HG02884 (cell line): Measurements from ENCODE around the gene NRXN3.

Experiments
- ATAC-seq: cut with Tn5 transposase; IDR thresholded peaks from one replicate; pipeline ENCODE4 v1.9.1; 2021; ENCODE audit warnings: mild to moderate bottlenecking, moderate library complexity; ENCODE audit not compliant: unreplicated experiment

NRXN3 gene

DNA sequence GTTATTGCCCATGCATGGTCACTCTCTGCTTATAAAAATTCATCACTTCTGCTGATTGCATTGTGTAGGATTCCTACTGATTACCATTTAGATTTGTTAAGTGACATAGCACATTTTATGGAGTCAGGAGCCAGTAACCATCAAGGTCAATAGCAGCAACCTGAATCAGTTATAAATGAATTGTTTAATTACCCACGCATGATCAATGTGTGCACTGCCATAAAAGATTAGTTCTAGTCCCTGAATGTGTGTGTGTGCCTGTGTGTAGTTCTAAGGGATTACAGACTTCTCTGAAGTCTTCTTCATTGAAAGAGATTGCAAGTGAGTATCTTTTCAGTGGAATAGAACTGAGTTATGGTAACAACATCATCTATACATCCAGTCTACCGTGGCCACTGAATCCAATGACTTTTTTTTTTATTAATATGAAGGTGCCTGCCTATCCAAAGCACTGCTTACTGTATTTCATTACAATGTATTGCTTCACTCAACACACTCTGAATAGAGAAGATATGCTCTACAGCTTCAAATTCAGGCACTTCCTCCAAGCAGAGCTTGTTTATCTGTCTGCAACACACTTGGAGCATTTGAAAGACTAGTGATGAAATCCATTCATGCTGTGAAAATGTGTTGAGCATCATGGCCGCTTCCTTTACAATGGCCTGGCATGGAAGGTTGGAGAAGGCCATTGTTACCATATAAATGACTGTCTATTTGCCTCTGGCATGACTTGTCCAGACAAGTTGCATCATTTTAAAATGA is 1659.4 kb downstream of the NRXN3 start:
- ATAC-seq = no peak

DNA sequence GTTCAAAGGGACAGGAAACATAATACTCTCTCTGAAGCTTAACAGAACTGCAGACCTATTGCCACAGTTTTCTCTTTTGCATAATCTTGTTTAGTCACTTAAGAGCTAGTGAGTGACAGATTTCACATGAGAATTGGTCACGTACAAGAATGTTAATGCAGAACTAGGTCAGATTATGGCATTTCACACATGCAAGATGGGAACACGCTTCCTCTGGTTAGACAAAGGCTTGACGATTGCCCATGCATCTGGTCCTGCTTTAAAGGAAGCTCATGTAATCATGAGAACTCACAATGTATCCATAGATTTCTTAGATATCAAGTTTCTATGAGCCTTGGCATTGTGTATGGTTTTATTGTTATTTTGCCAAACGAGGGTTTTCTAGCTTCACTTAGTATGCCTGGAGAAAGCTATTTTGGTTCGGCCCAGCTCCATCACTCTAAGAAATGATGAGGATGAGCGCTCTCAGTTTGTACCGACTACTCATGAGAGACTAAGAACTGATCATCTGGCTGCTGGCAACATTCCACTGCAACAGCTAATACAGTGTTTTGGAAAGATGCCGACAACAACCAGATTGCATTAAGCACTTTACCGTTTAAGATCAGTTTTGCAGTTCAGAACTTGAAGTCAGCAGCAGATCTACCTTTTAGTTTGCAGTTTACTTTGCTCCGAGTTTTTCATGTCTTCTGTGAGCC is 1661.2 kb downstream of the NRXN3 start:
- no peak for ATAC-seq

DNA sequence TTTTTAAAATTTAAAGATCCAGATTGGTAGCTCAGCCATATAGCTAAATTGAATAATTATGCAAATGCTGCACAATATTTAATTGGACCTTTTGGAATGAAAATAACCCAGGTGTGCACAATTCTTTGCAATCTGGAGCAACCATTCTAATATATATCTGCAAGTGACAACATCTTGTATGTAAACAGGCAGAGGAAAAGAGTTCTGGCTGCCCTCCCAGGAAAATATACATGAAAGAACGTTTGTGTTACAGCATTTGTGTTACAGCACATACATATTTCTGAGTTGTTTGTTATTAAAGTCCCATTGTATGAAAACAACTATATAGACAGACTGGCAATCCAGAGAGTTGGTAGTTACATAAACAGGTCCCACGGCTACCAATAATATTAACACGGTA is 1663.6 kb downstream of the NRXN3 start:
- no peak for ATAC-seq

DNA sequence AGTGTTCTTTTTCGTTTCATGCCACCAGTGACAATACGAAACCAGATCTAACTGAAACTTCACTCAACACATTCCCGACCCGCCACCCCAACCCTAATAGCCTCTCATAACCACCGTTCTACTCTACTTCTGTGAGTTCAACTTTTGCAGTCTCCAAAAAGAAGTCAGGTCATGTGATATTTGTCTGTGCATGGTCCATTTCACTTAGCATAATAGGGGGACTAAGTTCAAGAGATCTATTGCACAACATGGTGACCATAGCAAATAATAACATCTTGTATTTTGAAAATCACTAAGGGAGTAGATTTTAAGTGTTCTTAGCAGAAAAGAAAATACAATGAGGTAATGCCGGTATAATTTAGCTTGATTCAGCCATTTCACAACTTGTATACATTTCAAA is 1664.7 kb downstream of the NRXN3 start:
- ATAC-seq = no peak

DNA sequence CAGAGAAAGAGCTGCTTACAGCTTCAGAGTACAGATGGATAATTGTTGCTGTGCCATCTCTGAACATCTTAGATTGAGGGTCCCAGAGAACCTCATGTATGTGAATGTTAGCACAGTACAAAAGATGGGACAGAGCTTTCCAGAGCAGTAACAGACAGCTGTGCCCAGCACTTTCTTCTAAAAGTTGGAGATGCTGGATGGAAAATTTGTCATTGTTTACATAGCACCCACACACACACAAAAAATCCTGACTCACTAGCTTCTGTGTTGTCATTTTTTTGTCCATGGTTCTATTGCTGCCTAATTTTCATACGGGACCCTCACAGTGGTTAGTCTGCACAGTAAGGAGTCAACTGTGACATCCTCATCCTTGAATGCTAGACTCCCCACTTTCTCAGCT is 1666.4 kb downstream of the NRXN3 start:
- no peak for ATAC-seq

DNA sequence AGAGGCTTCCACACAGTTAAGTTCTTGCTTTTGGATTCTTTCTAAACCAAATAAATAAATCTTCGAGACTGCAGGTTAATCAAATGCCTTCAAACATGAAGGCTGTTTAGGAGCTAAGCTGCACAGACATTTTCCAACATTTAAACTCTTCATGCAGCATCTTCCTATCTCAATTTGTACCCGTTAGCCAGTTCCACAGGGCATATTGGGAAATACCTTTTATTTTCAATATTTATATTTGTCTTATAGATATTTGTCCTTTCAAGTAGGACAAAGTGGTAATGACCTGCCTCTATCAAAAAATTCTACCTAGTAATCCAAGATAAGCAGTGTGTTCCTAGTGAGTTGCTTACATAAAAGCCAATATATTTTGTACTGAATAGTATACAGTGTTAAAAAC is 1667.5 kb downstream of the NRXN3 start:
- ATAC-seq = no peak

DNA sequence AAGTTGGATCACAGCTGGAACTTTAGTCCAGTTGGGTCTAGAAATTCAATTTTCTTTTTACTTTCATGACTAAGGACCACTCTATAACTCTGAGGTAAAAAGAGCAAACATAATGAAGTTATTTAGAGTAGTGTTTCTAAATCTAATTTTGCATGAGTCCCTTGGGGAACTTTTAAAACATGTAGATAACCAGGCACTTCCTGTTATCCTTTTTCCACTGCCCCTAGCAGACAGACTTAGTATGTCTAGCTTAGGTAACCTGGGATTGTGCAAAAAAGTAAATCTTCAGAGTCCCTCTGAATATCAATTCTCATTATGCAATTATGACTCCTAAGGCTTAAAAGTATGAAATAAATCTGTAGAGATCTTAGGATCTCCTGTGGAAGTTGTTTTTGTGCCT is 1669.9 kb downstream of the NRXN3 start:
- ATAC-seq = no peak

DNA sequence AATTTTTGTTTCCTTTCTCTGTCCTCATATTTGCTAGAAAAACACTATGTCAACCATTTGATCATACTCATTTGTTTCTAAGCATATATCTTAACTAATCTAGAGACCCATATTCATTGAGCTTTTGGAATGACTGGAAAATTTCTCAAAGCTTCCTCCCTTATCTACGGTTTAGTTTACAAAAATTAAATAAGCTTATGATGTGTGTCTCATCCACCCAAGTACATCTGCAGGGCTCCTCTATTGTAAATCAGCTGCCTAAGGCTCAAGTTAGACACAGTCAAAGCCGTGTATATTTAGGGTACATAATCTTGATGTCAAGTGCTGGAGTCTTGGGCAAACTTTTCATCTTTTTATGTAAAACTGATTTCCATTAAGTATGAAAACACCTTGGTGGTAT is 1670.7 kb downstream of the NRXN3 start:
- no peak for ATAC-seq

DNA sequence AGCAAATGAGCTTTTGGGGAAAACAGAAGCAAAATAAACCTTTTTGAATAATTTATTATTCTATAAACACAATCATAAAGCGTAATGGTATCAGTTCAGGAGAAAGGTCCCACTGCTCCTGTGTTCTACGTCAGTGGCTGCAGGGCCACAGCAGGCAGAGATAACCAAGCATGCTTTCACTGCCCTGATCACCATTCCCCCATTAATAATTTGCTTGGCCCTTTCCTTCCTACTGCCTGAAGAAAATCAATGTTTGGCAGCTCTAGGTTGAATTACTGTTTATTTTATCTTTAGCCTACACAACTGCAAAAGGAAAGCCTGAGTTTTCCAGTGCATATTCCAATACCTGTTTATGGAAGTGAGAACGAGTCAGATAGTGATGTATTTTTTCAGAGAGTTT is 1671.3 kb downstream of the NRXN3 start:
- no peak for ATAC-seq

DNA sequence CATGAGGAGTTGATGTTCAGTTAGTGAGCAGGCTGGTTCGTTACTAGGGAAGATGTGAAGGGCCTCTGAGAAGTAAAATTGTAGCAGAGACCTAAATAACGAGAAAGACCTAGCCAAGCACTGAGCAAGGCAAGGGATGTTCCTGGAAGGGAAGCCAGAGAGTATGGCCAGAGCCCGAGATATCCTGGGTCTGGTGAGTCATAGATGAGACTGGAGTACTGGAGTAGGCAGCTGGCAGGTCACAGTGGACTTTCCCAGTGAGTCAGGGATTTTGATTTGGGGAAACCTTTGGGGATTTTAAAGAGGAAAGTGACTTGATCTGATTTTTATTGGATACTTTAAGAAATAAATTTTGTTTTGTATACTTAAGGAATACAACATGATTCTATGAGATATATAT is 1672.1 kb downstream of the NRXN3 start:
- no peak for ATAC-seq

DNA sequence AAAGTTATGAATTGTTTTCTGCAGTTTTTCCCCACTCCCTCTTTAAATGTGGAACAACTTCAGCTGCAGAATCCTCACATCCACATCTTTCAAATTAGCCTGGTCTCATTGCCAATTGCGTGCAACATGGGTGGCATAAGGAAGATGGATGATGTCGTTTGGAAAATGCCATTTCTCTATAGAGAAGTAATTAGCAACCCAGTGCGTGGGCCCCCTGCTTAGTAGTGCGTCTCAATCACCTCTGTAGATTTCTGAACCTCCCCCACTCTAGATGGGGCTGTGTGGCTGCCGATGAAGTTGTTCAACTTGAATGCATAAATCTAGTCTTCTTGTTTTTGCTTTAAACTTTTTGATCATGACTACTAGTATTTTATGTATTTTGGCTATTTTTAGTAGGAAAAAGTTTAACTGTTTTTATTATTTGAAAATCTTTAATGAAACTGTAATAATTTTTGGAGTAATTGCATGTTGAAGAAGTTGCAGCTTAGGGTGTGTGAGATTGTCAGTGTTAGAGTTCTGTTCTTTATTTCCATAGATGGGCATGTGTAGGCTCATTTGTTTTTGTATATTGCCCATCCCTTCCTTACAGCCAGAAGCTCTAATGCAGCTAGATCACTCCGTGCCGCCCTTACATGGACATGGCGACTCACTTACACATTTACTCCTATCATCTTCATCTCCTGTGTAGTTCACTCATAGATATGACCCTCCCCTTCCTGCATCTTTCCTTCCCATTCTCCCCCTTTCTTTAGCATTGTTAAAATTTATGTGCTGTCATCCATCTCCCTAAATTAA is 1683.0 kb downstream of the NRXN3 start:
- no peak for ATAC-seq

DNA sequence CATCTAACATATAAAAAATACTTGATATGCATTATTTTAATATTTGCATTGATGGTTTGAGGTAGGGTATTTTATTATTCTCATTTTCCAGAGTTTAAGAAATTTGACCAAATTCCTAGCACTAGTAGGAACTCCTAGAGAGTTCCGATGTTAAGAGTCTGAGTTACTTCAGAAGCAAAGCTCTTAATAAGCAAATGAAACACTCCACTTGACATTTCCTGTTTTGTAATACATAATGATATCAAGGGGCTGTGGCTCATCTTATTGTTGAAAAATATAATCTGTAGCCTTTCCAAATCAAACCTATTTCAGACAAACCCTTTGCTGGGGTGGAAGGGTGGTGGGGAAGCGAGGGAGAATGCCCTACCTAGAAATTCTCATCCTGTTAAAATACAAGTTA is 1685.6 kb downstream of the NRXN3 start:
- no peak for ATAC-seq

DNA sequence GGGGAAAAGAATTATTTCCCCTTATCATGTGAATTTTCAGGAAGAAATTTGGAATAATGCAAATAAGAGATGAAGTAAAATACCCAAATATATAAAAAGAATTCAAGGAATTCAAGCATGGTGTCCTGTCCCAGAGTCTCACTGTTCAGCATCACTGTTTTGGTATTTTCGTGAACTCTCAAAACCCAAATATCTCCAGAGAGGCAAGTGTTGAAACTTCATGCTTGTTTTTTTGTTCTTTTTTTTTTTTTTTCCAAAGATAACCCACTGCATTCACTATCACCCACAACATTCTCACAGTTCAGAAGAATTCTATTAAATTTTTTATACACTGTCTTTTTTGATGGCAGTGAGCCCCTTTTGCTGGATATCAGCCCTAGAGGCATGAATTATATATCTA is 1686.2 kb downstream of the NRXN3 start:
- ATAC-seq = no peak

DNA sequence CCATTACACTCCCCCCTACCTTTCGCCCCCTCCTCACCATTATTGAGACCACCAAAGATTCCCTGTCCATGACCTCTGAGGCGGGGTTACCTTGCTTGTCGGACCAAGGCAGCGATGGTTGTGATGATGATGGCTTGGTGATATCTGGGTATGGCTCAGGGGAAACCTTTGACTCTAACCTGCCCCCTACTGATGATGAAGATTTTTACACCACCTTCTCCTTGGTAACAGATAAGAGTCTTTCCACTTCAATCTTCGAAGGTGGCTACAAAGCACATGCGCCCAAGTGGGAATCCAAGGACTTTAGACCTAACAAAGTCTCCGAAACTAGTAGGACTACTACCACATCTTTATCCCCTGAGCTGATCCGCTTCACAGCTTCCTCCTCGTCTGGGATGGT is 1690.9 kb downstream of the NRXN3 start:
- no peak for ATAC-seq

DNA sequence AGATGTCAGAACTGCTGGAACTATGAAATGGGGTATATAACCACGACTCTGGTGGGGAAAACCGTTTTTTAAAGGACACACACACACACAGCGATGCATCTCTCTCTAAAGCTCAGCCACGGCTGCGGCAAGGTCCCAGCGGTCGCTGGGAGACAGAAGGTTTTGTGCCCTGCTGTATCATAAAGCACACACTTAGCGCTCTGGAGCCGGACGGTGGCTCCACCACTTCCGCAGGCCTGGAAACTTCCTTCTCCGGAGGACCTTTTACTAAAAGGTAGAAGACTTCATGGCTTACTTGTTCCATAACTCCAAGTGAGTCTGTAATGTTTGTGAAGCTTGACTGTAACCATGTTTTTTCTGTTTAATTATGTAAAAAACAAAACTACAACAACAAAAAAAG is 1691.9 kb downstream of the NRXN3 start:
- no peak for ATAC-seq

DNA sequence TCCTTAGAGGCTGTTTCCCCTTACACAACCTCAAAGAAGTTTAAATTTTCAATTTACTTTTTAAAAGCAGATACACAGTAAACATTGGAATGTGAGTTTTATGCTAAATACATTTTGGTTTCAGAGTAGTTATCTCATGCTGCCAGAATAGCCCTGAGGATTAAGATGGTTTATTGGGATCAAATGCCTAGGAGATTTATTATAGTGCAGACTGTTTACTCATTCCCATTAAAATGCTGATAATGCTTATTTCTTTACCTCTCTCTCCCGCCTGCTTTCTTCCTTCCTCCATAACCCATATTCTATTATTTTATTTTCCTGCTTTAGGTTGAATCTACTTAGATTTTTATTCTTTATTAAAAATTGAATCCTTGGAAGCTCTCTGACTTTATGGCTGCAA is 1701.0 kb downstream of the NRXN3 start:
- no peak for ATAC-seq

DNA sequence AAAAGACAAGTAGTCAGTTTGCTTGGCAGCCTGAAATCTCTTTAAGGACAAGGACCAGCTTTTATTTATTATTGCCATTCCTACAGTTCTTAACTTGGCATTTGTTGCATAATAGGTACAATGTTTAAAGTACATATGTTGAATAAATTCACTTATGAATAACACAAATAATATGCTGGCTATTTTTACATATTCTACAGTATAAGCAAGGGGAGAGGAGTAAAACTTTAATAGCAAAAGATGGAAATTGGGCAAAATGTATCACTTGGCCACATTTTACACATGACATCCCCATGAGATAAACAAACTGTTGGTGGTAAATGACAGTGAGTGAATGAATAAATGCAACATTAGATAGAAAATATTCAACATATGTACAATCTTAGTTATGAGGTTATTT is 1708.1 kb downstream of the NRXN3 start:
- ATAC-seq = no peak

DNA sequence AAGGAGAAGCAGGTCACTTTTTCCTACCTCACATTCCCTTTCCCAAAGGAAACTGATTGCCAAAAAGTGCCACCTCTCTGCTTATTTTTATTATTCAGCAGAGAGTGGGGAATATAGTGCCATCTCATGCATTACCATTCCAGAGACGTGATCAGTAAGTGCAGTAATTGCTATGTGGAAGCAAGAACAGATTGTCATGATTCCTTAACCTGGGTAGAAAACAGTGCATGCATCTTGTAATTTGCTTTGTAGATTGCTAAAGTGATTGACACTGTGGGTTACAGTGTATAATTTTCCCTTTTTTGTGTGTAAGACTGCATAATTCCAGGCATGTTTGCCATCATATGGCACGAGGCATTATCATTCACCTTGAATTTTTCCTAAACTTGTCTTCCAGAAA is 1708.6 kb downstream of the NRXN3 start:
- no peak for ATAC-seq

DNA sequence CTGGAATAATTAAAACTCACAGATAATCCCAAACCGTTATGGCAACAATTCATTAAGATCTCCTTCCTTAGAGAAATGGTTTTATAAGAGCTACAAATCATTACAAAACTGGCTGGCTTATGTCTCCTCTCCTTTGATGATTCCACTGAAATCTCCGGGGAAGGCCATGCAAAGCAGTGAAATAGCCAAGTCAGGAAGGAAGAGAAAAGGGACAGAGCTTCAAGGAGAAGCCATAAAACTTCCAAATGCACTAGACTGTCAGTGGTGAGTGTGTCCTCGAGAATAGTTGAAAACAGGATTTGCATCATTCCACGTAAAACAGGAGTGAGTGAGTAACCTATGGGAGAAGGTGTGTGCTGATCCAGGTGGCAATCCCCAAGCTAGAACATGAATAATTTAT is 1711.1 kb downstream of the NRXN3 start:
- ATAC-seq = no peak

DNA sequence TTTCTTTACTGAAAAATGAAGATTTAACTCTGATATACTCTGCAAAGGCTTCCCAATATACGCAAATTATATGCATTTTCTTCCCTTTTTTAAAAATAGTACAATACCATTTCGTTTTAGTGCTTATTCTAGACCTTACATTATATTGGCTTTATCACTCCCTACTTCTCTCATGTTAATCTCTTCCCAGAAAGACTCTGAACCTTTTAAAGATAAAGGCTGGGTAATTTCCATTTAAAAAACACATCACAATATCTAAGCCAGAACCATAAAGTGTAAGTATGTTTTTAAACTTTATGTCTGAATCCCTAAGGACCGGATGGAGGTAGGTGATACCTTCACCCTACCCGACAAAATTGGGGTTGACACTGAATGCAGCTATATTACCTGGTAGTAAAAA is 1720.4 kb downstream of the NRXN3 start:
- no peak for ATAC-seq

DNA sequence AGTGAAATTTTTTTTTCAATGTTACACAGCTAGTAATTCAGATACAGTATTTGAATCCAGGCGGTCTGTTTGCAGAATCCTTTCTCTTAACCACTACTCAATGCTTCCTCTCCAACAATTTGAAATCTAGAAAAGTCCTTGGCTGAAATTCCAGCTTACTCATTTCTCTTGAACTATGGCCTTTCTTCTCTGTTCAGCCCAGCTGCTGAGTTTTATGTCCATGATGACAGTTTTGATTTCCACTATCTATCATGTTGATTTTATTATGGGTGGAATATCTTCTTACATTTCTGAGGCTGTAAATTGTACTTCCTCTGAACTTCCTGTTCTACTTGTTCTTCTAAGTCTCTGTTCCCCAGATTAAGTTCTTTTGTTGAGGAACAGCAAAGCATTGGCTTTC is 1725.8 kb downstream of the NRXN3 start:
- no peak for ATAC-seq

DNA sequence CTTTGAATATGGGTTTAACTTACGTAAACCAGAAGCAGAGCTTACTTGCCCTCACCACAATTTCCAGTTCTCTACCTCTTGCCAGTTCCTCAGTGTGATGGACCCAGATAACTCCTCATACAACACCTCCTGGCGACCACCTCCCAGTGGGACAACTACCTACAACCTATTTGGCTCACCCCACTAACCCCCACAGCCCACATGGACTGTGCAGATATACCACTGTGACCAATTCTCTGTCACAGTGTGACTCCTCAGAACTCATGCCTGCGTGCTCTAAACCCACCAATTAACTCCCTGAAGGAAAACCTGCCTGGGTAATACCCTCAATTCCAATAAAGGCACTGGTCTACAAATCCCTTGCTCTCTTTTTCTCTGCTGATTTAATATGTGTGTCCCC is 1729.4 kb downstream of the NRXN3 start:
- no peak for ATAC-seq
